Measurements from ENCODE around the gene DGKI.
"Not testable (repeated sequence)": the region's sequence is repeated elsewhere in the genome, so short reads cannot be mapped to it uniquely, and the experiment has no call there.

DGKI gene

DNA sequence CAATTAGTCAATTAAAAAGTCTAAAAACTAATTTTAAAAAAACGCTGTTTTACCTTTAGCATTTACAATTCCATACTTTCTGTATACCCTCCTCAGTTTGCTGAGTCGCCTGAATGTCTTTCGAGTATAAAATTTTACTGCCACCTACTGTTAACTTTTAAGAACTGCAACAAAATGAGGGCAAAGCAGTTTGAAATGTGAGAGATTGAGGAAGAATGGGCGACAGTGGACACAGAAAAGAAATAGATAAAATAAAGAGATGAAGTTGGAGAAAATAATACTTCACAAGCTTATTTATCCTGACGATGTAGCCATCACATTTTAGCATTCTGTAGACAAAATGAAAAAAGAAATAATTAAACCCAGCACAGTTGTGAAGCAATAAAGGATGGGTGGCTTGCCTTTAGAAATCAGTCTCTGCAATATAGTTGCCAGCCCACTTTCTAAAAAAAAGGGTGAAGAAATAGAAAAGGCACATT is 392.5 kb downstream of the DGKI start:
- DNase-seq, result no peak

GRCh38 chr7:137453356-137453755 is 393.4 kb downstream of the DGKI start:
- no peak for DNase-seq

DNA sequence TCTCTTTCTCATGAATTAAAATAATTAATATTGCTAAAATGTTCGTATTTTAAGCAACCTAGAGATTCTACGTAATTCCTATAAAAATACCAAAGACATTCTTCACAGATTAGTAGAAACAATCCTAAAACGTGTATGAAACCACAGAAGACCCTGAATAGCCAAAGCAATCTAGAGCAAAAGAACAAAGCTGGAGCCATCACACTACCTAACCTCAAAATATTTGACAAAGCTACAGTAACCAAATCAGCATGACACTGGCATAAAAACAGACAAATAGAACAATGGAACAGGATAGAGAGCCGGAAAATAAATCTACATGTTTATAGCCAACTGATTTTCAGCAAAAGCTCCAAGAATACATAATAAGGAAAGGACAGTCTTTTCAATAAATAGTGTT is 397.8 kb downstream of the DGKI start:
- DNase-seq, result no peak

DNA sequence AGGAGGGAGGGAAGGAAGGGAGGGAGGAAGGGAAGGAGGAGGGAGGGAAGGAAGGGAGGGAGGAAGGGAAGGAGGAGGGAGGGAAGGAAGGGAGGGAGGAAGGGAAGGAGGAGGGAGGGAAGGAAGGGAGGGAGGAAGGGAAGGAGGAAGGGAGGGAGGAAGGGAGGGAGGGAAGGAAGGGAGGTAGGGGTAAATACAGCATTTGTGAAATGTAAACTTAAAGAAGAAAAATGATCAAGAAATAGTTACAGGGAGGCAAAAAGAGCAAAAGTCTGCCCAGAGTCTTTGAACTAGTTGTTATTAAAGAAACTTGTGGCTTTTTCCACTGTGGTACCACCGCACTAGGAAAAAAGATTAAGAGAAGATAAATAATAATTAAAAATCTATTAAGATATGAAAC is 398.2 kb downstream of the DGKI start:
- not testable (repeated sequence) for DNase-seq

GRCh38 chr7:137446025-137446424 is 400.7 kb downstream of the DGKI start:
- DNase-seq, result no peak

- DNase-seq, result no peak
Measured at GRCh38 chr7:137445268-137445667, 401.5 kb downstream of the DGKI start.

DNA sequence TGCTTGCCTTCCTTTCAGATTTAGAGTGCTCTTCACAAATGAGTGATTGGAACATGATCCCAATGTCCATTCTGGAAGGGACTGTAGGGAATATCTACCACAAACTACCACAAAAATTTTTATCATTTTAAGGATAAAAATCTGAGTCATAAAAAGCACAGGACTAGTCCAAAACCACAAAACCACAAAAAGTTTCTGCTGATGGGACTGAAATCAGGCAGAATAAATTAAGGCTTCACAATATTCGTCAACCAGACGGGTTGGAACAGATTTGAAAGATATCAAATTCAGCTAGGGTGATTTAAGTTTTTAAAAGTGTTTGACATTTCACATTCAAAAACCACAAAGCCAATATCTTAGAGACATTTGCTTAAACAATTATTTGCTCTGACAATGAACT is 403.2 kb downstream of the DGKI start:
- DNase-seq, result no peak

GRCh38 chr7:137441451-137441850 is 405.3 kb downstream of the DGKI start:
- DNase-seq, result no peak

DNA sequence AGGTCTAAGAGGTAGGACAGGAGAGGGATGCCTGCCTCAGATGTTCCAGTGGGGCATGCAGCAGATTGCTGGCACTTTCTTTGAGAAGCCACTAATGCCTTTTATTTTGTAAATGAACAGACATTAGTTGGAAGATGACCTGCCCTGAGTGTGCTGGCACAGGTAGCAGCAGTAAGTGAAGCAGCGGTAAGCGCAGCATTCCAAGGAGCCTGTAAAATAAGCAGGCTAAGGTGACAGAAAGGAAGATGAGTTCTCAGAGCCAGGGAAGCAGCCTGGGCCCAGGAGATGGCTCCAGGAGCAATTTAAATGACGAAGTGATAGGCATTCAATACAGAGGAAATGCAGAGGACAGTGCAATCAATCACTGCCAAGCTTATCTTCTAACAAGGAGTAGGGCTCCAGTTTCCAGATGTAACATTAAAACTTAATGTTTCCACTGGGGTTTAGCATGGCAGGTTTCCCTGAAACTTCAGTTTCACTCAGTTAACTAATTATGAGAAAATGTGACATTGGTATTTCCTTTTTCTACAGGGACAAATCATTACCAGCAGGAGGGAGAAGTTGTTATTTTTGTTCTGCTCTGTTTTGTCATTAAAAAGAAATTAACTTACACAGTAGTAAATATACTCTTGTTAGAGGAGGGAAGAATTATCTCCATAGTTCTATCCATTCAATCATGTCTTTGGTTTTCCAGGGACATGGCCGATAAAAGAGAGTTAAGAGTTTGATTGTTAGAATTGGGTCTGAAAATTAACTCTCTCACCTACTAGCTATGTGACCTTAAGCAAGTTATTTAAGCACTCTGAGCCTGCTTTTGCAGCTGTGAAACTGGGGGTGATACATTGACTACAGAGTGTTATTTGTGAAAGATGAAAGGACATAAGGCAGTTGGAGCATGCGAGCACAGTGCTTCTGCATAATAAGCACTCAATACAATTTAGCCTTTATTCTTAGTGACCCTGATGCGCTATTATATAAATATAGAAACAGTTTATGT is 406.6 kb downstream of the DGKI start:
- no peak for DNase-seq

DNA sequence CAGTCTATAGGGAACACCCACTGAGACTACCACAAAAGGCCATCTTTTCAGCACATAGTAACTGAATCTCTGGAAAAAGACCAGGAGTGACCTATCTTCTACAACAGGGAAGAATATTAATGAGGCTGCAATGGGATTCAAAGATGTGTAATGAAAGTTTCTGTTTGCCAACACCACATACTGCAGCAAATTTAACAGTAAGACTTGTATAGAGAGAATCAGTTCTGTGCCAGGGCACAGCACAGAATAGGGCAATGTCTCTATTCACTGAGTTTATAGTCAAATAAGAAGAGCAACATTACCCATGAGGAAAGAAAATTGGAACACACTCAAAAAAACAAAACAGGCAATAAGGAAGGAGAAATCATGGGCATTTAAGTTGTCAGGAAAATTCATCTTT is 411.8 kb downstream of the DGKI start:
- DNase-seq, result no peak

DNA sequence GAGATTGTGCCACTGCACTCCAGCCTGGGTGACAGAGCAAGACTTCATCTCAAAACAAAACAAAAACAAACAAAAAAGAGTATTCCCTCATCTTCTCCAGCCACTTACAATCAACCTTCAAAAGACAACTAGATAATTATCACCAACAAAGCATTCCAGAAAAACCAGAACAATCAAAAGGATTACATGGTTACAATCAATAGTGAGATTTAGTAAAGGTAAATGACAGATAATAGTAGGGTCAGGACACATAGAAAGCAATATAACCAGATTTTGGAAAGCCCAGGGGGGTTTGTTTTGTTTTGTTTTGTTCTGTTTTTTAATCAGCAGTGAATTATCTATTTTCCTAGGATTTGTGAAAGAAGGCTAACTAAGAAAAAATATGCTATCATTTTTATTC is 412.2 kb downstream of the DGKI start:
- DNase-seq, result no peak

DNA sequence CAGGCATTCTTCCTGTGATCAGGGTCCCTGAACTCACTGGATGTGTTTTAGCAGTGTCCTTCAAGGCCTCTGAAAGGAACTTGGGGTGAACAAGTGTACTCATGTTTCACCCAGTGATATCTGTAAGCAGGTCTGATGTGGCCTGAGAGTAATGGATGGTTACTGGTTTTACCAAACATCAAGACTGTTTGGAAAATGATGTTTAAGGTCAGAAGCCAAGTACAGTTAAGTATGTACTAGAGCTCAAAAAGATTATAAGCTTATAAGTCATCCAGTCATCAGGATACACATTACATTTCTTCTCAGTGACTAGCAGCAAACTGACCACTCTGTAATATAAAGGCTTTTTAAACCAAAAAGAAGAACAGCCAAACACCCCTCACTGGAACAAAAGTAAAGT is 423.5 kb downstream of the DGKI start:
- no peak for DNase-seq

GRCh38 chr7:137421366-137421765 is 425.4 kb downstream of the DGKI start:
- DNase-seq, result no peak

DNA sequence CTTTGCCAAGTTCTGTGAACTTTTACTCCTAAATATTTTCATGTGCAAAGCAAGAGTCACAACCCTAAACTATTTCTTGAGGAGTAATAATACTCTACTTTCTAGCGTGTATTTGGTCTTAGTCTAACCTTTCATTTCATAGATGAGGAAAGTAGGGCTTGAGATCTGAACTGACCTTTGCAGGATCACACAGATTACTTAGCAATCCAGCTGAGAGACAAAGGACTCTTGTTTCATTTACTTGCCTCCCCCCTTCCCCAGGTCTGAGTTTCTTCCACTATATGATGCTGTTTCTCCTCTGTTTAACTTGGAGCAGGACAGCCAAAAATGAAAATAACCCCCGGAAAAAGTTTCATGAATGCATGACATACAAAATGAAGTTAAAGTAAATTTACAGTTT is 427.9 kb downstream of the DGKI start:
- DNase-seq, result no peak

DNA sequence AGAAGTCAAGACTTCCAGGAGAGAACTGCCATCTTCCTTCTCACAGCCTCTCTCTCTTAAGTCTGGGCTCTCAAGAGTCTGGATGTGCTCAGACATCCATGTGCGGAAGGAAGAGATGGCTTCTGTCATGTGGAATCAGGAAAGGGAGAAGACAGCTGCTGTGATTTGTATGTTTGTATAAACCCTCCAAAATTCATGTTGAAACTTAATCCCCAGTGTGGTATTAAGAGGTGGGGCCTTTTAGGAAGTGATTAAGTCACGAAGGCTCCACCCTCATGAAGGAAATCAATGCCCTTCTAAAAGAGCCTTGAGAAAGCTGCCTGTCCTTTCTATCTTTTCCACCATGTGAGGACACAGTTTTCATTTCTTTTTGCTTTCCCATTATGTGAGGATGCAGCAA is 429.3 kb downstream of the DGKI start:
- DNase-seq, result no peak

DNA sequence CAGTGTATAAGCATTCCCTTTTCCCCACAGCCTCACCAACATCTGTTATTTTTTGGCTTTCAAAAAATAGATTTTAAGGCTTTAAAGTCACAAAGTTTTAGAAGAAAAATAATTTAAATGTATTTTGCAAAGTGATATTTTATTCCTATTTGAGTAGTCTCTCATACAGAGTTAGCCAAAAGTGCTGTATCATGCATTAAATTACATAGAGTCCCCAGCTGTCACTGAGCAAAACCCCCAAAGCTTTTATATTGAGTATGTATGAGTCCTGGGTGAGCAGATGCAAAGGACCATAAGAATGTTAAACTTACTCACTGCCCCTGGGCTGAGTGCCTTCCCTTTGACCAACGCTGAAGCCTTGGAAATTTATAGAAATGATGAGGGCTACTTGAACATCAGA is 432.9 kb downstream of the DGKI start:
- DNase-seq, result no peak

DNA sequence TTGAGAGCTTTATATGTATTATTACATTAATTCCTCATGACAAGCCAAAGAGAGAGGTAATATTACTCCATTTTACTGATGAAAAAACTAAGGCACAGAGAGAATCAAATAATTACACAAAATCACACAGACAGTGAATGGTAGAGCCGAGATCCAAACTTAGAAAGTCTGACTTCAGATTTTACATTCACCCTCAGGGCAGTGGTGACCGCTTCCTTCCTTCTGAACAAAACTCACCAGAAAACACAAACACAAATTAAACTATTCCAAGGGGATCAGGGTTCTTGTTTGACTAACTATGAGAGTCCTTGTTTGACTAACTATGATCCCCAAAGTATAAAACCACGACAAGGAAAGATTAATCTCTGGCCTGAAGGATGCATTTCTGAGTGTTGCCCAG is 435.3 kb downstream of the DGKI start:
- DNase-seq, result no peak

DNA sequence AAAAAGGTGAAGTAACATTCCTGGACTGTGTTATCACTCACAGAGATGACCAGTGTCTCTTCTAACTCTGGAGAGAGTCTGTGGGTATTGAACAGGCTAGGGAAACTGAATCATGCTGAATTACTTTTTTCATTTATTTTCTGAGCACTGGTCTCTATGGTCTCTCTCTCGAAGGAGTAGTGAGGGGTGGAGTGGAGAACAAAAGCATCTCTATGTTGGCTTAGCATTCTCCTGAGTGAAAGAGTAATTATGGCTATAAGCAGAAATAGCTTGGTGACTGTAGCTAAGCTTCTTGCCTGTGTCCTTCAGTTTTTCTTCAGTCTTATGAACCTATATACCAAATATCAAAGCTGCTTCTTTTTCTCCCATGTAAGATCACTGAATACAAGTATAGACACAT is 438.6 kb downstream of the DGKI start:
- no peak for DNase-seq

DNA sequence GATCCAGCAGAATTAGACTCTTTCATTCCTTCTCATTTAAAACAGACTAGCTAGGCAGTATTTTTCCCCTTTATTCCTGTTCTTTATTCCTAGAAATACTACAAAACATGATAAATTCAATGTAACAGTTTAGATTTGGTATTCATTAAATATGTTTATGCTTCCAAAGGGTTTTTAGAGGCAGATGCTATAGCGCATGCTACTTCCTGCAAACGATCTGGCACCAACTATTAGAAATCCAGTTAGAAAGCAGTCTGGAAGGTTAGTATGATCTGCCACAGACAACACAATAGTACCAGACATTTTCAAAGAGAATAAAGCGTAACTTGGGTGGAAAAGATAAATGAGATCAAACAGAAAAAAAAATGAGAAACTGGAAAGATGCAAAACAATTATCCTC is 439.7 kb downstream of the DGKI start:
- no peak for DNase-seq

GRCh38 chr7:137404660-137405317 is 442.0 kb downstream of the DGKI start:
- DNase-seq, result no peak

DNA sequence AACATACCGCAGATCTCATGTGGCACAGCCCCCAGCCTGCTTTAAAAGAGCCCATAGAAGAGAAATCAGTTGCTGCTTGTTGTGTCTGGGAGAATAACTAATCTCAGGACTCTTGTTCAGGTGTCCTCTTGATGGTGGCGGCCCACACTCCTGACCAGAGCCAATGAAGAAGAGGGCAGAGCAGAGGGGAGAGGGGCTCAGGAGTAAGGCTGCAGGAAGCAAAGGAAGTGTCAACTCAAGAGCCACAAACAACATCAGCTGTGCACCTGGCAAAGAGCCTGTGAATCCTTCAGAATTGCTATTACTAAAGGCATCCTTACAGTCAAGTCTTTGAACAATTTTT is 443.4 kb downstream of the DGKI start:
- DNase-seq, result no peak

DNA sequence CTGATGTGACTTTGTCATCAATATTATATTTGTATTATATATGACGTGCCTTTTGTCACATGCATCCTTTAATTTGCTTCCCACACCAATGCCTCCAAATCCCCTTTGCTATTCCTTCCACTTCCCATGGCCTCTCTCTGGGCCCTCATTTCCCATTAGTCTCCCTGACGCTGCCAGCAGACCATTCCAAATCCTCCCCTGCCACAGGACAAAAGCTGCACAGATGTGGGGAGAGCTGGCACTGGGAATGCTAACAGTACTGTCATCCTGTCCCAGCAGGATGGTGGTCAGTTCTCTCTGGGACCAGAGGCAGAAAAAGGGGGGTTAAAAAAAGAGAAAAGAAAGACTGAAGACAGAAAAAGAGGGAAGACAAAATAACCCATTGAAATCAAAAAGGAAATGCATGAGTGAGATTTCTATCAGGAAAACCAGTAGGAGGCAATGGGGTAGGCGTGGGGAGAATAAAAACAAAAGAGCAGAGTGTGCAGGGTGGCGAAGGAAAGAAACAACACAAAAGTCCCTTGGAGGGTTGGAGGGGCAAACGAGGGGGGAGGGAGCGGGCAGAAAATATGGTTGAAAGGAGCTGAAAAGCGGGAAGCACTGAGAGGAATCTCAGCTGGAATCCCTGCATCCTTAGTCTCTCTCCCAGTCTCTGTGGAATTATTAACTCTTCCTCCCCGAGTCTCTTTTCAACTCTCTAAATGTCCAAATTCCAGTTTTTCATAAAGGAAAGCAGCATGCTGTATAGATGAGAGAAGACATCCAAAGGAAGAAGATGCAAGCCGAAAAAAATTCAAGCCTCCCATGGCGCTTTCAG is 444.0 kb downstream of the DGKI start:
- DNase-seq, result no peak

Measured in stimulated activated CD4-positive, alpha-beta T cell treated with anti-CD3 and anti-CD28 coated beads, Interleukin-1b, Interleukin-23, amount 100 ng/mL, for 48 hours (primary cell).